GM12873 (cell line): ENCODE results near the gene CMBL.

Experiments used
- CTCF ChIP-seq: IDR thresholded peaks from 2 replicates; pipeline ENCODE4 v1.5.1; 2012; ENCODE audit warnings: low read depth, mild to moderate bottlenecking, moderate library complexity, low read length, control low read depth; ENCODE audit not compliant: insufficient read depth; ENCODE audit errors: missing control alignments

Gene CMBL

GRCh38 chr5:10278658-10279279, 28.9 kb downstream of the CMBL start:
- no peak for TF ChIP-seq CTCF

- no peak for TF ChIP-seq CTCF
These were observed 29.7 kb downstream of the CMBL start for GRCh38 chr5:10277773-10278630.

GRCh38 chr5:10276691-10277090, 31.0 kb downstream of the CMBL start:
- no peak for TF ChIP-seq CTCF

- TF ChIP-seq CTCF = no peak
These were observed 31.7 kb downstream of the CMBL start for GRCh38 chr5:10275991-10276390.

GRCh38 chr5:10275460-10275859, 32.2 kb downstream of the CMBL start:
- no peak for TF ChIP-seq CTCF

GRCh38 chr5:10272053-10272874, 35.4 kb downstream of the CMBL start:
- no peak for TF ChIP-seq CTCF

- no peak for TF ChIP-seq CTCF
These were observed 39.6 kb downstream of the CMBL start for GRCh38 chr5:10268100-10268499.
